MCF 10A (cell line): ENCODE data around the gene PGGHG. TPM values are rescaled to one million over a fixed set of nuclear protein-coding genes. Genes with fewer than 3 reads are reported as not detected.
A peak's percentile ranks its signal among the peaks of the same experiment; 100 is the strongest.
"Not testable (repeated sequence)": the region's sequence is repeated elsewhere in the genome, so short reads cannot be mapped to it uniquely, and the experiment has no call there.

Experiments used
- BruUV-seq: library from RNA; stranded (reverse); fragments of 400-500 nt; replicated peaks from 2 replicates; lab custom pipeline; 2021; lab: Mats Ljungman, UMichigan
- CTCF ChIA-PET: fragments of 300-600 bp; sonication (Branson Sonifier 250); formaldehyde crosslinking; extraction: SDS; loops from one replicate; lab custom pipeline; 2021; ENCODE audit warnings: antibody characterized with exemption, inconsistent platforms; lab: Yijun Ruan, JAX
- POLR2A ChIA-PET: fragments of 300-600, 350-650 bp; sonication (Branson Sonifier 250); formaldehyde crosslinking; extraction: SDS; loops from one replicate; lab custom pipeline; 2020; ENCODE audit warnings: antibody characterized with exemption, inconsistent platforms; lab: Yijun Ruan, JAX
- DNase-seq: peaks from one replicate; pipeline ENCODE4 v3.0.0-alpha.2; 2018; ENCODE audit not compliant: unreplicated experiment
- H3K27ac Mint-ChIP-seq: one replicate; pipeline ENCODE4 v1.8.0; 2022; ENCODE audit warnings: mild to moderate bottlenecking, low read depth, mixed read lengths; ENCODE audit not compliant: unreplicated experiment
- H3K27me3 Mint-ChIP-seq: one replicate; pipeline ENCODE4 v1.8.0; 2022; ENCODE audit warnings: mixed read lengths; ENCODE audit not compliant: insufficient read depth, unreplicated experiment
- H3K36me3 Mint-ChIP-seq: one replicate; pipeline ENCODE4 v1.8.0; 2022; ENCODE audit warnings: mild to moderate bottlenecking, moderate library complexity, mixed read lengths; ENCODE audit not compliant: insufficient read depth, unreplicated experiment
- H3K4me1 Mint-ChIP-seq: one replicate; pipeline ENCODE4 v1.8.0; 2022; ENCODE audit warnings: mixed read lengths; ENCODE audit not compliant: insufficient read depth, unreplicated experiment
- H3K4me3 Mint-ChIP-seq: one replicate; pipeline ENCODE4 v1.8.0; 2022; ENCODE audit warnings: mild to moderate bottlenecking, moderate library complexity, mixed read lengths; ENCODE audit not compliant: unreplicated experiment
- H3K9me3 Mint-ChIP-seq: one replicate; pipeline ENCODE4 v1.8.0; 2022; ENCODE audit warnings: mixed read lengths; ENCODE audit not compliant: unreplicated experiment
- intact Hi-C: fragments of 100-400 bp; cut with micrococcal nuclease; formaldehyde crosslinking; loops from 2 replicates; pipeline ENCODE4 v1.14.1; 2022
- total RNA-seq: library from RNA; stranded (reverse); gene quantifications from 2 replicates; pipeline ENCODE4 v1.2.3, GENCODE V29; 2022
- TF ChIP-seq, protein P1 (sequence below): fragments of 200-600 bp; IDR thresholded peaks from one replicate; pipeline ENCODE4 v1.8.0; 2022; ENCODE audit warnings: antibody characterized with exemption, mild to moderate bottlenecking; ENCODE audit not compliant: unreplicated experiment

Gene PGGHG
- total RNA-seq, 1 experiment from 2014 or later = 6.3 TPM

- BruUV-seq = no TSS peak
Measured at GRCh38 chr11:326842-327580, 38.1 kb downstream of the PGGHG start.

GRCh38 chr11:327581-327923 lies 38.6 kb downstream of the PGGHG start:
- H3K27me3 Mint-ChIP-seq = no peaks in the 10 kb centered on the region
- H3K9me3 Mint-ChIP-seq = no peaks in the 10 kb centered on the region
- intact Hi-C loops = no loop called here
- no TSS peak for BruUV-seq
- POLR2A ChIA-PET = interaction anchor here (0.7 kb wide), 1 partner anchor 25 kb away, joined by 3 read pairs; no protein-coding TSS in a partner anchor
- no peak overlapping the region for H3K4me3 Mint-ChIP-seq
- H3K4me1 Mint-ChIP-seq = no peaks in the 10 kb centered on the region
- no peak overlapping the region for H3K27ac Mint-ChIP-seq
- no peak for DNase-seq
- no peaks in the 10 kb centered on the region for H3K36me3 Mint-ChIP-seq
- TF ChIP-seq, protein P1, sequence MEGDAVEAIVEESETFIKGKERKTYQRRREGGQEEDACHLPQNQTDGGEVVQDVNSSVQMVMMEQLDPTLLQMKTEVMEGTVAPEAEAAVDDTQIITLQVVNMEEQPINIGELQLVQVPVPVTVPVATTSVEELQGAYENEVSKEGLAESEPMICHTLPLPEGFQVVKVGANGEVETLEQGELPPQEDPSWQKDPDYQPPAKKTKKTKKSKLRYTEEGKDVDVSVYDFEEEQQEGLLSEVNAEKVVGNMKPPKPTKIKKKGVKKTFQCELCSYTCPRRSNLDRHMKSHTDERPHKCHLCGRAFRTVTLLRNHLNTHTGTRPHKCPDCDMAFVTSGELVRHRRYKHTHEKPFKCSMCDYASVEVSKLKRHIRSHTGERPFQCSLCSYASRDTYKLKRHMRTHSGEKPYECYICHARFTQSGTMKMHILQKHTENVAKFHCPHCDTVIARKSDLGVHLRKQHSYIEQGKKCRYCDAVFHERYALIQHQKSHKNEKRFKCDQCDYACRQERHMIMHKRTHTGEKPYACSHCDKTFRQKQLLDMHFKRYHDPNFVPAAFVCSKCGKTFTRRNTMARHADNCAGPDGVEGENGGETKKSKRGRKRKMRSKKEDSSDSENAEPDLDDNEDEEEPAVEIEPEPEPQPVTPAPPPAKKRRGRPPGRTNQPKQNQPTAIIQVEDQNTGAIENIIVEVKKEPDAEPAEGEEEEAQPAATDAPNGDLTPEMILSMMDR = no peak
- CTCF ChIA-PET = no interaction called here

More at GRCh38 chr11:326842-327580, 38.1 kb downstream of the PGGHG start:
- ChIA-PET POLR2A (interaction anchor here (0.7 kb wide), 1 partner anchor 25 kb away, joined by 3 read pairs; no protein-coding TSS in a partner anchor), CTCF (interaction anchor here (0.6 to 1.0 kb wide), 2 partner anchors 13 to 18 kb away, joined by 3 read pairs; no protein-coding TSS in a partner anchor)
- H3K4me1 Mint-ChIP-seq = no peaks in the 10 kb centered on the region
- H3K27ac Mint-ChIP-seq = no peak overlapping the region
- H3K9me3 Mint-ChIP-seq = no peaks in the 10 kb centered on the region
- no peaks in the 10 kb centered on the region for H3K27me3 Mint-ChIP-seq
- TF ChIP-seq, protein P1 = no peak
- intact Hi-C loops = no loop called here
- H3K36me3 Mint-ChIP-seq = no peaks in the 10 kb centered on the region
- peak; percentile 46 for DNase-seq
- H3K4me3 Mint-ChIP-seq = no peak overlapping the region

DNA sequence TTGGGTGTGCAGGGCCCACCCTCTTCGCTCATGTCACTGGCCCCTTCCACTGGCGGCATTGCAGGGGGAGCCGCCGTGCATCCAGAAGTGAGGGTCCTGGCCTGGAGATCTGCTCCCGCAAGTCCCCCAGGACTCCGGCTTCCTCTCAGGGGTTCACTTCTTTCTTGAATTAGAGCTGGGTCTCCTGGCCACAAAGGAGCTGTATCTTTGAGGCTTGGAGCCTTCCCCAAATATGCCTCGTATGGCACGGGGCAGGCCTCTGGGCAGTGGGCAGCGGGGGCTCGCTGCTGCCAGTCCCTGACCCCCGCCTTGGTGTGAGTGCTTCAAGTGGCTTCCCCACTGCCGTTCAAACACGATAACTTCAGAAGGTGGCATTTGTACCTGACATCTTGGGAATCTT lies 39.1 kb downstream of the PGGHG start:
- TF ChIP-seq, protein P1 = no peak
- no peak overlapping the region for H3K27ac Mint-ChIP-seq
- no peaks in the 10 kb centered on the region for H3K4me1 Mint-ChIP-seq

DNA sequence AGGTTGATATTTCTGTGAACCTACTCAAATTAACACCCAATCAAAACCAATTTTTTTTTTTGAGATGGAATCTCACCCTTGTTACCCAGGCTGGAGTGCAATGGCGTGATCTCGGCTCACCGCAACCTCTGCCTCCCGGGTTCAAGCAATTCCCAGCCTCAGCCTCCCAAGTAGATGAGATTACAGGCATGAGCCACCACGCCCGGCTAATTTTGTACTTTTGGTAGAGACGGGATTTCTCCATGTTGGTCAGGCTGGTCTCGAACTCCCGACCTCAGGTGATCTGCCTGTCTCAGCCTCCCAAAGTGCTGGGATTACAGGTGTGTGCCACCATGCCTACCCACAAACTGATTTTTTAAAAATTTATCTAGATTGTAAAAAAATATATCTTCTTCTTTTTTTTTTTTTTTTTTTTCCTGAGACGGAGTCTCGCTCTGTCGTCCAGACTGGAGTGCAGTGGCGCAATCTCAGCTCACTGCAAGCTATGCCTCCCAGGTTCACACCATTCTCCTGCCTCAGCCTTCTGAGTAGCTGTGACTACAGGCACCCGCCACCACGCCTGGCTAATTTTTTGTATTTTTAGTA lies 39.7 kb downstream of the PGGHG start:
- H3K4me3 Mint-ChIP-seq, H3K36me3 Mint-ChIP-seq, H3K27me3 Mint-ChIP-seq, H3K4me1 Mint-ChIP-seq, H3K27ac Mint-ChIP-seq, intact Hi-C loops, H3K9me3 Mint-ChIP-seq, BruUV-seq, DNase-seq: not testable (repeated sequence)
- ChIA-PET CTCF (interaction anchor here (0.8 to 1.9 kb wide), 3 partner anchors 12 to 14 kb away, joined by 3 to 5 read pairs (median 3); no protein-coding TSS in a partner anchor), POLR2A (interaction anchor here (1.4 kb wide), 1 partner anchor 22 kb away, joined by 3 read pairs; no protein-coding TSS in a partner anchor)

More for the DNA sequence above, 39.1 kb downstream of the PGGHG start:
- BruUV-seq = no TSS peak
- intact Hi-C loops = no loop called here
- CTCF ChIA-PET = no interaction called here
- DNase-seq = no peak
- Mint-ChIP-seq H3K9me3 (no peaks in the 10 kb centered on the region), H3K27me3 (no peaks in the 10 kb centered on the region), H3K4me3 (no peak overlapping the region), H3K36me3 (no peaks in the 10 kb centered on the region)
- POLR2A ChIA-PET = no interaction called here
